HG03095 (cell line): ENCODE results near the gene SNX14.

Experiments
- ATAC-seq: cut with Tn5 transposase; IDR thresholded peaks from one replicate; pipeline ENCODE4 v1.9.1; 2021; ENCODE audit warnings: moderate library complexity; ENCODE audit not compliant: unreplicated experiment

The SNX14 gene

GRCh38 chr6:85465762-85466161, 127.9 kb downstream of the SNX14 start:
- peak; percentile 32 for ATAC-seq

GRCh38 chr6:85464722-85465150, 128.9 kb downstream of the SNX14 start:
- ATAC-seq, result no peak

- ATAC-seq, result no peak
Observed at GRCh38 chr6:85464260-85464644, 129.4 kb downstream of the SNX14 start.

DNA sequence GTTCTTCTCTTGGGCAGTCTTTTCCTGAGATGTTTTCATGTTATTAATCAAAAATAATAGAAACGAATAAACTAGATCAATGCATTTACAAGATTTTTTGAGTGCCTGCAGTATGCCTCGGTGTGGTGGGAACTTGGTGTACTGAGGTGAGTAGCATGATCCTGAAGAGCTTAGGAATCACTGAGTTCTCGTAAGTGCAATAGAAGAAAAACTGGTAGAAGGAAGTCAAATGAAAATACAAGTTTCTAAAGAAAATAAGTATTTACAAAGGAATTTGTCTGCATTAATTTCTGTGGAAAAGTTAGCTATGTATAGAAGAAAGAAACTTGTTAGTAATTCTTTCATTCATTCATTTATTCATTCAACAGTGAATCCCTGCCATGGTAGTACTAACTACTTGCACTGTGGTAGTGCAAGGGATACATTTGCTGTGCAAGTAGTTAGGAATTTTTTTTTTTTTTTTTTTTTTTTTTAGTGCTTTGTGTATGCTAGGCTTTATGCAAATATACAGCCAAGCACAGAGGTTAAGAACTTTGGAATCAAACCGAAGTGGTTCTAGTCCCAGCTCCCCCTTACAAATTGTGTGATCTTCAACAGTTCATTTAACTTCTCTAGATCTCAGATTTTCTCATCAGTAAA, 129.9 kb downstream of the SNX14 start:
- ATAC-seq, result no peak

DNA sequence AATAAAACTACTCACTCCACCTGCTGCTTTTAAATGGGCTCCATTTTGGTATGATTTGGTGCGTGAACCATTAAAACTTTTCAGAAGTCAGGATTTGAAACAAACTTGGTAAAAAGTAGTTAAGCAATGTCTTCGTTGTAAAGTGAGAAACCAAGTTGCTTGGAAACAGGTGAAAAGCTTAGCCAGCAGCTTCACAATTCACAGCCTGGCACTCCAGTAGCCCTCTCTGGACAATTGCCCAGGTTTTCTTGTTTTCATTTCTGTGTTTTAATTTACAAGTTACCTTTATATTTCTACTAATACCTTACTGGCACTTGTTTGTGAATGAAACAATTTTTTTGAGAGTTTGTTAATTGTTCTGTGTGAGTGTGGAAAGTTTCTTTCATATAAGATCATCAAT, 131.0 kb downstream of the SNX14 start:
- ATAC-seq, result no peak

GRCh38 chr6:85461798-85462170, 131.9 kb downstream of the SNX14 start:
- no peak for ATAC-seq

DNA sequence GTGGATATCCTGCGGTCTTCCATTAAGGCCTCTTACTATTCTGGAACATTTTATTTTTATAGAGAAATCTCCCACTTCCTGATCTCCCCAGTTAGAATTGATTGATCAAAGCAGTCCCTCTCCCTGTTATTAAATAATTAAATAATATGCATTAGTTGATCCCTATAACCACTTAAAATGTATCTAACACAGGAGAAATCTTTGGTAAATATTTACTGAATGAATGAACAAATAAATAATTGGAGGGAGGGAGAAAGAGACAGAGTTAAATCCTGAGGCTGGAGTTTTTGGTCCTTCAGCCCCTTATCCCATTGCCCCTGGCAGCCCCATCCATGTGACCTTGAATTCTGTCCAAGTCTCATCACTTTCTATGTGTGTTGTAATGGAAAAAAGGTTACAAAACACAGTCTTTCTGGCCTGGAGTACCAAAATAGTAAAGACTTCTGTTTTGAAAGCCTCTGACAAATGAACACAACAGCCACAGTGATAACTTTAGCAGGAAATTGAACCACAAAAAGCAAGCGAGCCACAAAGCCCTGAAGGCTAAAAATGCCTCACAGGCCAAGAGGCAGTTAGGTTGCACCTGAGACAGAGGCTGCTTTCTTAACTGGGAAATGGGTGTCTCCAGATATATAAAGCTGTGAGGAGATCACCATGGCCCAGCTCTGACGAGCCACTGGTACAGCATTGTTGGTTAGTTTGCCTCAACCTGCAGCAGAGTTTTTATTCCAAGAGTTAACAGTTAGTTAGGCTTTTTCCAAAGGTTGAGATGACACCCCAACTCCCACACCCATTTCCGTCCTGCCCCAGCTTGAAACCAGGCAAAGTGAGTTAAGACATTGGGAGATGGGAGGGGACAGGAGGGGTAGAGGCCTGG, 132.5 kb downstream of the SNX14 start:
- ATAC-seq, result peak; percentile 85

- no peak for ATAC-seq
Observed at GRCh38 chr6:85460154-85460920, 133.3 kb downstream of the SNX14 start.

- ATAC-seq, result no peak
Observed at GRCh38 chr6:85459224-85459901, 134.3 kb downstream of the SNX14 start.

GRCh38 chr6:85458782-85459181, 134.9 kb downstream of the SNX14 start:
- ATAC-seq, result no peak

DNA sequence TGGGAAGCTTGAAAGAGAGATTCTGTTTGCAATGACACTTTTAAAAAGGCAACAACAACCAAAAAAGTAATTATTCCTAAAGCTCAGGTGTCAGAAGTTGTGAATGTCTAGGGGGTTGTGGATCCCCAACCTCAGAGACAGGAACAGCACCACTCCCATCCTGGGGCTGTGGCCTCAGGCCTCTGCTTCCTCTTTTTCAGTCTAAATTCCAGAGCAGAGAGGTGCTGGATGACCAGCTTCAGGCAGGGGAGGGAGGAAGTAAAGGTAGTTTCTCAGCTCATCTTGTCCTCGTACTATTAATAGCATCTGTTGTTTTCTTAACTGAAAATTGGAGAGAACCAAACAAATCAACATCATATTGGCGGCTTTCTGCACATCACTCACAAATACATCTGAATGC, 135.5 kb downstream of the SNX14 start:
- no peak for ATAC-seq

DNA sequence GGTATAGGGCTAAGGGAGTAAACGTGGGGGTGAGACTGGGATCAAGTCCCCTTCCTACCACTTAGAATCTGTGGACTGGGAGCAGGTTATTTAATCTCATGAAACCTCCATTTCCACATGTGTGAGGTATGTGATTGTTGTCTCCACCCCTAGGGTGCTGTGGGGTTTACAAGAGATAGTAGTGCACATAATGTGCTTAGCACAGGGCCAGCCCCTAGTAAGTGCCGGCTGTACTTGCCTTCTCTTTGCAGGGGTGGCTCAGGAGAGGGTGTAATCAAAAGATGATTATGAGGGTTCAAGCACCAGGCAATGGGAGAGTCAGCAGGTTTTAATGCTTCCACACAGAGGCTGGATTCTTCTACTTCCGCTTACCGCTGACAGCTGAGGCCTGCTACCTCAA, 136.9 kb downstream of the SNX14 start:
- ATAC-seq, result no peak
